Prostate gland (tissue), 2 donors: Measurements from ENCODE around the gene DPEP1. TPM values are rescaled to one million over a fixed set of nuclear protein-coding genes. Genes with fewer than 3 reads are reported as not detected.

ENCODE experiments used
- DNase-seq: peaks from one replicate; pipeline ENCODE4 v3.0.0-alpha.2; 2019; ENCODE audit warnings: low spot score
- H3K27ac ChIP-seq, 2 donors: fragments of 200-600 bp; sonication (generic); 2 replicates each; pipeline ENCODE4 v1.5.1; 2017 to 2019
- H3K27me3 ChIP-seq: fragments of 200-600 bp; sonication (generic); replicated peaks from 2 replicates; pipeline ENCODE4 v1.5.1; 2019; ENCODE audit not compliant: insufficient read depth
- H3K36me3 ChIP-seq, 2 donors: fragments of 200-600 bp; sonication (generic); 1 replicate in 1 of 2; 2 replicates in 1 of 2; pipeline versions ENCODE4 v1.5.1 to v1.8.1; 2017 to 2019
- H3K4me1 ChIP-seq: fragments of 200-600 bp; sonication (generic); replicated peaks from 2 replicates; pipeline ENCODE4 v1.5.1; 2019
- H3K4me3 ChIP-seq, 2 donors: fragments of 200-600 bp; sonication (generic); 2 replicates each; pipeline ENCODE4 v1.5.1; 2017 to 2019
- H3K9me3 ChIP-seq: fragments of 200-600 bp; sonication (generic); 2 replicates; pipeline ENCODE4 v1.5.1; 2017
- CTCF ChIP-seq, 4 experiments: fragments of 200-600 bp in 2 of 4; fragments of 450-650 bp in 2 of 4; sonication (generic) in 2 of 4; IDR thresholded peaks; 1 replicate in 3 of 4; 2 replicates in 1 of 4; pipeline ENCODE4 v1.5.1; 2016 to 2019; ENCODE audit warnings: antibody characterized with exemption in 4 of 4, mild to moderate bottlenecking in 2 of 4, moderate library complexity in 2 of 4
- POLR2A ChIP-seq: fragments of 450-650 bp; IDR thresholded peaks from one replicate; pipeline ENCODE4 v1.6.1; 2016; ENCODE audit warnings: antibody characterized with exemption, mild to moderate bottlenecking
- POLR2AphosphoS5 ChIP-seq: sonication (generic); formaldehyde crosslinking; IDR thresholded peaks from one replicate; pipeline ENCODE4 v1.6.1; 2017; ENCODE audit warnings: antibody characterized with exemption
- WGBS: methylation state at CpG from one replicate; pipeline ENCODE4 v1.1.5; 2018; 5-methylcytosine and 5-hydroxymethylcytosine counted together
- intact Hi-C: fragments of 100-400 bp; cut with DNase I; formaldehyde crosslinking; loops from one replicate; pipeline ENCODE4 v1.14.2; 2022
- total RNA-seq, 2 donors: library from RNA; depleted of rRNA; stranded (reverse); fragments of >200 nt; gene quantifications; one replicate each; pipeline ENCODE4 v1.1.0, GENCODE V29; 2016

The DPEP1 gene
- total RNA-seq, 2 donors from 2014 or later = 274 TPM; not detected in 1

DNA sequence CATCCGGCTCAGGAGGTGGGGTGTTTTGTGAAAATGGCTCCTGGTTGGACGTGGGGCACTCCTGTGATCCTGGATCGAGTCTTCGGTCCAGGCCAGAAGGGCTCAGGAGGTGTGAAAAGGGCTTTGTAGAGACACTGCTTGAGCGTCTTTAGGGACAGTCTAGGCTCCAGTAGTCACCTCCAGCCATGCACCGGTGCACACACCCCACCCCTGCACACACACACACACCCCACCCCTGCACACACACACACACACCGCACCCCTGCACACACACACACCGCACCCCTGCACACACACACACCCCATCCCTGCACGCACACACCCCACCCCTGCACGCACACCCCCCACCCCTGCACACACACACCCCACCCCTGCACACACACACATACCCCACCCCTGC, 25.0 kb downstream of the DPEP1 start:
- WGBS = 67% methylated on average over 10 of the region's 10 CpGs
- no peak for DNase-seq
- Histone ChIP-seq H3K4me1 (no peaks in the 10 kb centered on the region), H3K4me3 (no peak overlapping the region), H3K27ac (no peak overlapping the region), H3K9me3 (no peaks in the 10 kb centered on the region), H3K27me3 (no peaks in the 10 kb centered on the region), H3K36me3 (no peaks in the 10 kb centered on the region)
- intact Hi-C loops = no loop called here
- TF ChIP-seq POLR2AphosphoS5 (no peak), CTCF (IDR thresholded peaks at IDR 0.05) (no peak), POLR2A (no peak)

GRCh38 chr16:89639385-89639784, 25.9 kb downstream of the DPEP1 start:
- no peak for DNase-seq

GRCh38 chr16:89641458-89642119, 28.1 kb downstream of the DPEP1 start:
- WGBS = 30% methylated on average over 14 of the region's 14 CpGs

More at GRCh38 chr16:89639385-89639784, 25.9 kb downstream of the DPEP1 start:
- no peaks in the 10 kb centered on the region for H3K27me3 ChIP-seq
- H3K4me1 ChIP-seq = no peaks in the 10 kb centered on the region
- H3K4me3 ChIP-seq = no peak overlapping the region
- H3K36me3 ChIP-seq = no peaks in the 10 kb centered on the region
- H3K27ac ChIP-seq = no peak overlapping the region
- 57% methylated on average over 5 of the region's 6 CpGs for WGBS
- intact Hi-C loops = no loop called here
- TF ChIP-seq POLR2AphosphoS5 (no peak), POLR2A (no peak), CTCF (IDR thresholded peaks at IDR 0.05) (no peak)
- no peaks in the 10 kb centered on the region for H3K9me3 ChIP-seq

DNA sequence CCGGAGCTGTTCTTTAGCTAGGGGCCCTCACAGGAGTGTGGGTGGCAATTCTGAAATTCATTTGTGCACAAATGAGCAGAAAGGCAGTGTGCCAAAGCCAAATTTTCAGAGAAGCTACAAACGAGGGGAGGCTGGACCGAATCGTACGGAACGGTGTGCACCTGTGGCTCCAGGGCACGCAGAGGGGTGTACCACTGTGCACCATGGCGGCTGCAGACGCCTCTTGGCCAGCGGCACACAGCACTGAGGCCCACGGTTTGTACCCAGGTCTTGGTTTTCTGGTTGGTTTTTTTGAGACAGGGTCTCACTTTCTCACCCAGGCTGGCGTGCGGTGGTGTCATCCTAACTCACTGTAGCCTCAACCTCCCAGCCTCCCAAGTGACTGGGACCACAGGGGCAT, 29.1 kb downstream of the DPEP1 start:
- Histone ChIP-seq H3K4me3 (no peak overlapping the region), H3K36me3 (peaks cover 20 to 23% of the 10 kb centered on the region in 2 donors), H3K27me3 (no peaks in the 10 kb centered on the region), H3K27ac (no peak overlapping the region), H3K4me1 (no peaks in the 10 kb centered on the region), H3K9me3 (no peaks in the 10 kb centered on the region)
- TF ChIP-seq POLR2A (no peak), CTCF (IDR thresholded peaks at IDR 0.05) (no peak), POLR2AphosphoS5 (no peak)
- intact Hi-C loops = loop anchor here (5.0 kb wide), 1 partner anchor 400 kb away; no protein-coding TSS in a partner anchor
- DNase-seq = no peak
- WGBS = 72% methylated on average over 13 of the region's 13 CpGs

More at GRCh38 chr16:89641458-89642119, 28.1 kb downstream of the DPEP1 start:
- Histone ChIP-seq H3K36me3 (peaks cover 17 to 18% of the 10 kb centered on the region in 2 donors), H3K9me3 (no peaks in the 10 kb centered on the region), H3K27ac (no peak overlapping the region), H3K4me1 (no peaks in the 10 kb centered on the region), H3K4me3 (no peak overlapping the region), H3K27me3 (no peaks in the 10 kb centered on the region)
- TF ChIP-seq POLR2A (no peak), POLR2AphosphoS5 (no peak), CTCF (IDR thresholded peaks at IDR 0.05) (no peak)
- intact Hi-C loops = loop anchor here (5.0 kb wide), 1 partner anchor 399 kb away; no protein-coding TSS in a partner anchor
- DNase-seq = no peak

DNA sequence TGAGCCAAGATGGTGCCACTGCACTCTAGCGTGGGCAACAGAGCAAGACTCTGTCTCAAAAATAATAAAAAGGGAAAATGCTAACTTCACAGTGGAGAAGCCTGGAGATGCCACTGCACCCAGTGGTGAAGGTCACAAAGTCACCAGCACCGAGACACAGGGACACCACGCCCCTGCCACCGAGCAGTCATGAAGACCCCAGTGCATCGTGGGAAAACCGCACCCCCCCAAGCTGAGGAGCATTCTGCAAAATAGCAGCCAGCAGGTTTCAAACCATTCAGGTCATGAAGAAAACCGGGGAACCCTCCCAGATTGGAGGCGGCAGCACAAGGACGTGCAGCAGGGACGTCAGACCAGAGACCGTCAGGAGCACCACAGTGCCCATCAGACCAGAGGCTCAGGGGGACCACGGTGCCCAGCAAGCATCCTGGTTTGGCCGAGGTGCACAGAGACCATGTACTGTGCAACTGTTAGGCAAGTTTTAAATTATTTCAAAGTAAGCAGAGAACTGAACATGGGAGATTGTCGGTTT, 30.4 kb downstream of the DPEP1 start:
- TF ChIP-seq CTCF (IDR thresholded peaks at IDR 0.05) (no peak), POLR2A (no peak), POLR2AphosphoS5 (no peak)
- DNase-seq = no peak
- intact Hi-C loops = loop anchor here (5.0 kb wide), 1 partner anchor 402 kb away; no protein-coding TSS in a partner anchor
- WGBS = 82% methylated on average over 14 of the region's 14 CpGs
- Histone ChIP-seq H3K4me1 (no peaks in the 10 kb centered on the region), H3K4me3 (no peak overlapping the region), H3K9me3 (no peaks in the 10 kb centered on the region), H3K36me3 (peaks cover 20 to 23% of the 10 kb centered on the region in 2 donors), H3K27ac (no peak overlapping the region), H3K27me3 (no peaks in the 10 kb centered on the region)
